ENCODE results near the gene SHOX. TPM values are rescaled to one million over a fixed set of nuclear protein-coding genes. Genes with fewer than 3 reads are reported as not detected.

Gene SHOX
- total RNA-seq, 1 donor from 2014 or later: not detected

DNA sequence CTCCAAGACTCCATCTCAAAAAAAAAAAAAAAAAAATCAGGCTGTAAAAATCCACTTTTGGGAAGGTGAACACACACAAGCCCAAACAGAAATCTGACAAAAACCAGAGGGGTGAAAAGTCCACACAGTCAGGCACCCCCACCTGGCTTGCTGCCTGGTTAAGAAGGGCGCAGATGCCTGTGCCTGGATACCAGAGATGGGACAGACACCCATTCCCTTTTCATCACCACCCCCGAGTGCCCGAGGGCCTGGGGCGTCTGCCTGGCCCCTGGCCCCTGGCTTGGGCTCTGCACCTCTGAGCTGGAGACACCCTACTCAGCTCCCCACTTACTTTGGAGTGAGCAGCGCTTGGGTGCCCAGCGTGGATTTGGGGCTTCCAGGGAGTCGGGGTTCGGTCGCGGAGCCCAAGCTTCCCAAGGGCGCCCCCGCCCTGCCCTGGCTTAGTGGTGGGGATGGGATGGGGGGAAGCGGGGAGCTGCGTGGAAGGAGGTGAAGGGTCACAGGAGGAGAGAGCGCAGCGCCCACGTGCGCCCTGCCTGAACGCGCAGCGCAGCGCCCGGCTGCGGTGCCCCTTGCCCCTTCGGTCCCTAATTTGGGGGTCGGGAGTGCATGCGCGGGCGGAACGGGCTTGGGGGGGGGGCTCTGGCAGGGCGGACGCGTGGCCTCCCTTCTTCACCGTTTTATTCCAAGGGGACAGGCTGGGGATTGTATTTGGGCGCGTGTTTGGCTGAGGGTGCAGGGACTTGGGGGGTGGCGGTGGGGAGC, 11.3 kb downstream of the SHOX start:
- Histone ChIP-seq H3K27me3 (ENCODE audit: control insufficient read depth, insufficient read depth, low read length) (peaks cover 42% of the 10 kb centered on the region), H3K36me3 (ENCODE audit: control insufficient read depth, insufficient read depth, low read length) (no peaks in the 10 kb centered on the region), H3K4me3 (ENCODE audit: low read depth, low read length) (no peak overlapping the region)
- no peak for DNase-seq (ENCODE audit: low read depth)
- TF ChIP-seq, protein P1, sequence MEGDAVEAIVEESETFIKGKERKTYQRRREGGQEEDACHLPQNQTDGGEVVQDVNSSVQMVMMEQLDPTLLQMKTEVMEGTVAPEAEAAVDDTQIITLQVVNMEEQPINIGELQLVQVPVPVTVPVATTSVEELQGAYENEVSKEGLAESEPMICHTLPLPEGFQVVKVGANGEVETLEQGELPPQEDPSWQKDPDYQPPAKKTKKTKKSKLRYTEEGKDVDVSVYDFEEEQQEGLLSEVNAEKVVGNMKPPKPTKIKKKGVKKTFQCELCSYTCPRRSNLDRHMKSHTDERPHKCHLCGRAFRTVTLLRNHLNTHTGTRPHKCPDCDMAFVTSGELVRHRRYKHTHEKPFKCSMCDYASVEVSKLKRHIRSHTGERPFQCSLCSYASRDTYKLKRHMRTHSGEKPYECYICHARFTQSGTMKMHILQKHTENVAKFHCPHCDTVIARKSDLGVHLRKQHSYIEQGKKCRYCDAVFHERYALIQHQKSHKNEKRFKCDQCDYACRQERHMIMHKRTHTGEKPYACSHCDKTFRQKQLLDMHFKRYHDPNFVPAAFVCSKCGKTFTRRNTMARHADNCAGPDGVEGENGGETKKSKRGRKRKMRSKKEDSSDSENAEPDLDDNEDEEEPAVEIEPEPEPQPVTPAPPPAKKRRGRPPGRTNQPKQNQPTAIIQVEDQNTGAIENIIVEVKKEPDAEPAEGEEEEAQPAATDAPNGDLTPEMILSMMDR (IDR thresholded peaks at IDR 0.05; ENCODE audit: insufficient read depth, low read length, poor library complexity, severe bottlenecking): no peak

GRCh38 chrX:642436-643240, 12.0 kb downstream of the SHOX start:
- no peaks in the 10 kb centered on the region for H3K36me3 ChIP-seq (ENCODE audit: control insufficient read depth, insufficient read depth, low read length)
- peaks cover 35% of the 10 kb centered on the region for H3K27me3 ChIP-seq (ENCODE audit: control insufficient read depth, insufficient read depth, low read length)
- no peak overlapping the region for H3K4me3 ChIP-seq (ENCODE audit: low read depth, low read length)
- DNase-seq (ENCODE audit: low read depth): no peak
- TF ChIP-seq, protein P1 (IDR thresholded peaks at IDR 0.05; ENCODE audit: insufficient read depth, low read length, poor library complexity, severe bottlenecking): no peak

DNA sequence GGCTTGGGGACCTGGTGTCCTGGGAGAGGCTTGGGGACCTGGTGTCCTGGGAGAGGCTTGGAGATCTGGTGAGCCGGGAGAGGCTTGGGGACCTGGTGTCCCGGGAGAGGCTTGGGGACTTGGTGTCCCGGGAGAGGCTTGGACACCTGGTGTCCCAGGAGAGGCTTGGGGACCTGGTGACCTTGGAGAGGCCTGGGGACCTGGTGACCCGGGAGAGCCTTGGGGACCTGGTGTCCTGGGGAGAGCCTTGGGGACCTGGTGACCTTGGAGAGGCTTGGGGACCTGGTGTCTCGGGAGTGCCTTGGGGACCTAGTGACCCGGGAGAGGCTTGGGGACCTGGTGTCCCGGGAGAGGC, 12.6 kb downstream of the SHOX start:
- H3K4me3 ChIP-seq (ENCODE audit: low read depth, low read length): no peak overlapping the region
- H3K27me3 ChIP-seq (ENCODE audit: control insufficient read depth, insufficient read depth, low read length): peaks cover 30% of the 10 kb centered on the region
- TF ChIP-seq, protein P1 (IDR thresholded peaks at IDR 0.05; ENCODE audit: insufficient read depth, low read length, poor library complexity, severe bottlenecking): no peak
- no peak for DNase-seq (ENCODE audit: low read depth)
- H3K36me3 ChIP-seq (ENCODE audit: control insufficient read depth, insufficient read depth, low read length): no peaks in the 10 kb centered on the region

- TF ChIP-seq, protein P1 (IDR thresholded peaks at IDR 0.05; ENCODE audit: insufficient read depth, low read length, poor library complexity, severe bottlenecking): no peak
- Histone ChIP-seq H3K4me3 (ENCODE audit: low read depth, low read length) (no peak overlapping the region), H3K36me3 (ENCODE audit: control insufficient read depth, insufficient read depth, low read length) (no peaks in the 10 kb centered on the region), H3K27me3 (ENCODE audit: control insufficient read depth, insufficient read depth, low read length) (peaks cover 24% of the 10 kb centered on the region)
- DNase-seq (ENCODE audit: low read depth): no peak
Observed at GRCh38 chrX:643911-644303, 13.3 kb downstream of the SHOX start.

DNA sequence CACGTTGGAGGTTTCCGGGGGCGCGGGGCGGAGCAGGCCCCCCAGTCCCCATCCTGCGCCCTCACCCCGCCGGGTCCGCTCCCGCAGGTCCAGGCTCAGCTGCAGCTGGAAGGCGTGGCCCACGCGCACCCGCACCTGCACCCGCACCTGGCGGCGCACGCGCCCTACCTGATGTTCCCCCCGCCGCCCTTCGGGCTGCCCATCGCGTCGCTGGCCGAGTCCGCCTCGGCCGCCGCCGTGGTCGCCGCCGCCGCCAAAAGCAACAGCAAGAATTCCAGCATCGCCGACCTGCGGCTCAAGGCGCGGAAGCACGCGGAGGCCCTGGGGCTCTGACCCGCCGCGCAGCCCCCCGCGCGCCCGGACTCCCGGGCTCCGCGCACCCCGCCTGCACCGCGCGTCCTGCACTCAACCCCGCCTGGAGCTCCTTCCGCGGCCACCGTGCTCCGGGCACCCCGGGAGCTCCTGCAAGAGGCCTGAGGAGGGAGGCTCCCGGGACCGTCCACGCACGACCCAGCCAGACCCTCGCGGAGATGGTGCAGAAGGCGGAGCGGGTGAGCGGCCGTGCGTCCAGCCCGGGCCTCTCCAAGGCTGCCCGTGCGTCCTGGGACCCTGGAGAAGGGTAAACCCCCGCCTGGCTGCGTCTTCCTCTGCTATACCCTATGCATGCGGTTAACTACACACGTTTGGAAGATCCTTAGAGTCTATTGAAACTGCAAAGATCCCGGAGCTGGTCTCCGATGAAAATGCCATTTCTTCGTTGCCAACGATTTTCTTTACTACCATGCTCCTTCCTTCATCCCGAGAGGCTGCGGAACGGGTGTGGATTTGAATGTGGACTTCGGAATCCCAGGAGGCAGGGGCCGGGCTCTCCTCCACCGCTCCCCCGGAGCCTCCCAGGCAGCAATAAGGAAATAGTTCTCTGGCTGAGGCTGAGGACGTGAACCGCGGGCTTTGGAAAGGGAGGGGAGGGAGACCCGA, 14.0 kb downstream of the SHOX start:
- TF ChIP-seq, protein P1 (IDR thresholded peaks at IDR 0.05; ENCODE audit: insufficient read depth, low read length, poor library complexity, severe bottlenecking): no peak
- peaks cover 21% of the 10 kb centered on the region for H3K27me3 ChIP-seq (ENCODE audit: control insufficient read depth, insufficient read depth, low read length)
- no peaks in the 10 kb centered on the region for H3K36me3 ChIP-seq (ENCODE audit: control insufficient read depth, insufficient read depth, low read length)
- DNase-seq (ENCODE audit: low read depth): no peak
- no peak overlapping the region for H3K4me3 ChIP-seq (ENCODE audit: low read depth, low read length)
